Middle frontal gyrus (tissue), 1 donor: ENCODE data around the gene MED16.
"Not testable (repeated sequence)": the region's sequence is repeated elsewhere in the genome, so short reads cannot be mapped to it uniquely, and the experiment has no call there.

Source experiments
- DNase-seq: peaks from one replicate; pipeline ENCODE4 v3.0.0-alpha.2; 2015; ENCODE audit warnings: low spot score; ENCODE audit errors: extremely low spot score

MED16 gene

DNA sequence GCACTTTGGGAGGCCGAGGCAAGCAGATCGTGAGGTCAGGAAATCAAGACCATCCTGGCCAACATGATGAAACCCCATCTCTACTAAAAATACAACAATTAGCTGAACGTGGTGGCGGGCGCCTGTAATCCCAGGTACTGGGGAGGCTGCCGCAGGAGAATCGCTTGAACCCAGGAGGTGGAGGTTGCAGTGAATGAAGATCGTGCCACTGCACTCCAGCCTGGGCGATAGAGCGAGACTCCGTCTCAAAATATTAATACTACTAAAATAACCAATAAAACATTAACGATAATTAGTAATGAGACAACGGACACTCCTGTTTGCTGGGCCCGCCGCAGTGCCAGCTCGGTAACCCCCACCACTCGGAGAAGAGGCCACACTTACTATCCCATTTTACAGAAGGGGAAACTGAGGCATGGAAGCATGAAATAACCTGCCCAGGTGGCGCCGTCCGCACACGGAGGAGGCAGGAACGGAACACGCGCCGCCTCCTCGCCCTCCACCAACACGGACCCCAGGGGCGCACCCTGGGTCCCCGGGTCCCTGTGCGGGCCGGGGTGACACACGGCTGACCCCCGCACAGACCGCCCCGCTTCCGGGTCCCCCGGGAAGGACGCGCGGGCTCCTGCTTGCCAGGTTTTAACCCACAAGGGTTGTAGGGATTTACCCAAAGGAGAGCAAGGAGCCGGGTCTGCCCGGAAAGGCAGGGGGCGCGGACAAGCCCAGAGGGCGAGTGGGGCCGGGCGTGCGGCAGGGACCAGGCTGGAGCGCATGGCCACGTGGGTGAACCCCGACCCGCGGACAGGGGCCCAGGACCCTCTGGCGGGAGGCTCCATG, 18.4 kb upstream of the MED16 start:
- DNase-seq: no peak

DNA sequence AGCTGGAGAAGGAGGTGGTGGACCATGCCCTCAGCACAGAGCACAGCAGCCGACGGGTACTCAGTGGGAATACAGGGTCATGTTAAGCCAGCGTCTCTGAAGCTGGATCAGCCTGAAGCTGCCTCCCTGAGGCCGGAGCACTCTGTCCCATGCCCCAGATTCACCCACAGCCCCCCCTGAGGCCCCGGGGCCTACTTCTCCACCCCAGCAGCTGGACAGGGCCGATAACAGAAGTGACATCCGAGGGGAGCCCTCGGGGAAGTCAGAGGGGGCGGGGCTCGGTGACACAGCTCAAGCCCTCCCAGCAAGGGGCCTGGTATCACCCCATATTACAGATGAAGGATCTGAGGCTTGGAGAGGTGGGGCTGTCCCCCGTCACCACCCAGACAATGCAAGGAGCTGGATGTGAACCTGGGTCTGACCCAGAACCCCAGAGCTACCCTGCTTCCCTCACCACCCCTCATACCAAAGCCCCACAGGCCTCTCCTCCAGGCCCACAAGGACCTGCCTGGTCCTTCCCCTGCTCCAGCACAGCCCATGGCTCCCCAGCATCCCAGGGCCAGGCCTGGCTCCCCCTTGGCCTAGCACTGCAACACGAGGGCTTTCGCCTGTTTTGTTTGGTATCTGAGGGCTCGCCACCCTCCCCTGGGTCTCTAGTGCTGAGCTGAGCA, 14.3 kb upstream of the MED16 start:
- no peak for DNase-seq

DNA sequence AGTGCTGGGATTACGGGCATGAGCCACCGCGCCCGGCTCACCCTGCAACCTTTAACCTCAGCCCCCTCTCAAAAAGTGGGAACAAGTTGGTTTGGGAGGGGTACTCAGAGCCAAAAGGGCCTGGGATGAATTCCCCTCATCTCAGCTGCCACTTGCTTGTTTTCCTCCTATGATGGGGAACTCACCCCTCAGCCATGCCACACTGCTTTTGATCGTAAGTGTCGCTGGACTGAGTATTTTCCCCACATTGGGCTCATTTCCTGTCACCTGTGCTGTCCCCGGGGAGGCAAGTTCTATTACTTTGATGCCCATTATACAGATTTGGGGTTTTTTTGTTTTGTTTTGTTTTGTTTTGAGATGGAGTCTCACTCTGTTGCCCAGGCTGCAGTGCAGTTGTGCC, 13.5 kb upstream of the MED16 start:
- DNase-seq: no peak

DNA sequence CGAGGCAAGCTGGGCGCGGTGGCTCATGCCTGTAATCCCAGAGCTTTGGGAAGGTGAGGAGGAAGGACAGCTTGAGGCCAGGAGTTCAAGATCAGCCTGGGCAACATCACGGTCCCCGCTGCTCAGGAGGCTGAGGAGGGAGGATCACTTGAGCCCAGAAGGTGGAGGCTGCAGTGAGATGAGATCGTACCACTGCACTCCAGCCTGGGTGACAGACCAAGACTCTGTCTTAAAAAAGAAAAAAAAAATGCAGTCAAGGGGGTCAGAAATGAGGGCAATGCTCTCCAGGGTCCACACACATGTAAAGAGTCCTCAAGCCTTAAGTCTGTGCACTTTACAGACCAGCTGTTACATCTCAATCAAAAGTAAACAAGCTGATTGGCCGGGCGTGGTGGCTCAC, 11.6 kb upstream of the MED16 start:
- DNase-seq: no peak

DNA sequence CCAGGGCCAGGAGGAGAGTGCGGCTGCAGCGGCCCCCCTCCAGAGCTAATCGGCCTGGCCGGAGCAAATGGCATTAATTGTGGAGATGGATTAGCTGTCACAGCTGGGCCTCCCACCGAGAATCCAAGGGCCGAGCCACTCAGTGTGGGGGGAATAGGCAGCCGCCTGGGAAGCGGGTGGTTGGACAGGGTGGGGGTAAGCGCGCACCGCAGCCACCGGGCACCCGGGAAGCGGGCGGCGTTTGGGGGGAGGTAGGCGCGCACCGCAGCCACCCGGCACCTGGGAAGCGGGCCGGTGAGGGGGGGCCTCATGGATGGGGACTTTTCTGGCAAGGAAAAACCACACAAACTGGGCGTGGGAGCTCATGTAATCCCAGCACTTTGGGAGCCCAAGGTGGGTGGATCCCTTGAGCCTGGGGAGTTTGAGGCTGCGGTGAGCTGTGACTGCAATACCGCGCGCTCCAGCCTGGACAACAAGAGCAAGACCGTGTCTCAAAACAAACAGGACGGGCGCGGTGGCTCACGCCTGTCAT, 10.3 kb upstream of the MED16 start:
- DNase-seq: no peak

DNA sequence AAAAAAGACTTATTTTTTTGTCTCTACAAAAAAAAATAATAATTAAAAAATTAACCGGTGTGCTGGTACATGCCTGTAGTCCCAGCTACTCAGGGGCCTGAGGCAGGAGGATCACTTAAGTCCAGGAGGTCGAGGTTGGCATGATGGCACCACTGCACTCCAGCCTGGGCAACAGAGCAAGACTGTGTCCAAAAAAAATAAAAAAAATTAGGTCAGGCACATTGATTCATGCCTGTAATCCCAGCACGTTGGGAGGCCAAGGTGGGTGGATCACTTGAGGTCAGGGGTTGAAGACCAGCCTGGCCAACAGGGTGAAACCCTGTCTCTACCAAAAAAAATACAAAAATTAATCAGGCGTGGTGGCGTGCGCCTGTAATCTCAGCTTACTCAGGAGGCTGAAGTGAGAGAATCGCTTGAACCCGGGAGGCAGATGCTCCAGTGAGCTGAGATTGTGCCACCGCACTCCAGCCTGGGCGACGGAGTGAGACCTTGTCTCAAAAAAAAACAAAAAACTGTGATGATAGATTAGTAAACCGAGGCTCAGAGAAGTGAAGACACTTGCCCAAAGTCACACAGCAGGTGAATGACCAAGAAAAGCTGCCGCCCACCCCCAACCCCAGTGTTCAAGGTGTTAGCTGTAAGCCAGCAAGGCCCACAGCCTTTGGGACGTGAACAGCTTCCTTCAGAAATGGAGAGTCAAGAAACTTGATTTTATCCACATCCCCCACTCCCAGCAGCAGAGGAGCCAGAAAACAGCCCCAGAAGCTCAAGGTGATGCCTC, 9.6 kb upstream of the MED16 start:
- DNase-seq: no peak

DNA sequence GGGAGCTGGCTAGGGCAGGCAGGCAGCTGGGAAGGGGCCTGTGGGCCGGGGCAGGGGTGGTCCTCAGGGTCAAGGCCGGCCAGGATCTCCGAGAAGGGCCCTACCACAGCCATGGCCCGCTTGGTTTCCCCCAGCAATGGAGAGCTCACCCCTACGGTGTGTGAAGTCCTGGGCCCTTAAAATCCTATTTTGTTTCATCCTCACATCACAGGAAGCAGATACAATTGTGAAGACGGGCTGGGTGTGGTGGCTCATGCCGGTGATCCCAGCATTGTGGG, 9.0 kb upstream of the MED16 start:
- no peak for DNase-seq

DNA sequence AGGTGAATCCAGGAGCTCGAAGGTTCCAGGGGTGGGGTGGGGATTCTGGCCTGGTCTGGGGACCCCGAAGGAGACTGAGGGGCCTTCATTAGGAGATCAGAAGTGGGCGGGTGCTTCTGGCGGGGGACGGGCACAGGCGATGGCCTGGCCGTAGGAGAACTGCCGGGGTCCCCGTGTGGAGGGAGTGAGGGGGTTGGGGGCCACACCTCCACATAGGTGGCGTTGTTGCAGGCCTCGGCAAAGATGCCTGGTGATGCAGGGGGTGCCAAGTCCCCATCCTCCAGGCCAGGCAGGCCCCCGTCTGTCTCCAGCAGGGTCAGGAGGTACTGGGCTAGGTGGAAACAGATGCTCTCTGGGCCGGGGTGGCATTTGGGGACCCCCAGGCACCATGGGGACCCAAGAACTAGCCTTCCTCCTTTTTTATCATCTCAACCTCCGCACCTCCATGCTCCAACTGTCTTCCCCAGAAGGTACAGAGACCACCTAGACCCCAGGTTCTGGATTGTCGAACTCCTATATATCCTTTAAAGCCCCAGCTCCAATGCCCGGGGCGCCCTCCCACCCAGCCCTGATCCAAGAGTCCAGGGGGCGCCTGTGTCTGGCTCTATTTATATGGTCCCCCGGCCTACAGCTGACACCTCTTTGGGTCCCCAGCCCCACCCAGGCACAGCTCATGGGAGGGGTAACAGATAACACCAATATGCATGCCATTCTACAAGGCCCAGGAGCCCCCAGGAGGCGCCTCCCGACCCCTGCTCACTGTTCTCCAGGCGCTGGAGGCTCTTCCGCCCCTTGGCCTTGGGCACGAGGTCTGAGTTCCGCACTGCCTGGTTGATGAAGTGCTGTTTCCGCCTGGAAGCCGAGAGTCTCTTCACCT, 8.5 kb upstream of the MED16 start:
- no peak for DNase-seq

DNA sequence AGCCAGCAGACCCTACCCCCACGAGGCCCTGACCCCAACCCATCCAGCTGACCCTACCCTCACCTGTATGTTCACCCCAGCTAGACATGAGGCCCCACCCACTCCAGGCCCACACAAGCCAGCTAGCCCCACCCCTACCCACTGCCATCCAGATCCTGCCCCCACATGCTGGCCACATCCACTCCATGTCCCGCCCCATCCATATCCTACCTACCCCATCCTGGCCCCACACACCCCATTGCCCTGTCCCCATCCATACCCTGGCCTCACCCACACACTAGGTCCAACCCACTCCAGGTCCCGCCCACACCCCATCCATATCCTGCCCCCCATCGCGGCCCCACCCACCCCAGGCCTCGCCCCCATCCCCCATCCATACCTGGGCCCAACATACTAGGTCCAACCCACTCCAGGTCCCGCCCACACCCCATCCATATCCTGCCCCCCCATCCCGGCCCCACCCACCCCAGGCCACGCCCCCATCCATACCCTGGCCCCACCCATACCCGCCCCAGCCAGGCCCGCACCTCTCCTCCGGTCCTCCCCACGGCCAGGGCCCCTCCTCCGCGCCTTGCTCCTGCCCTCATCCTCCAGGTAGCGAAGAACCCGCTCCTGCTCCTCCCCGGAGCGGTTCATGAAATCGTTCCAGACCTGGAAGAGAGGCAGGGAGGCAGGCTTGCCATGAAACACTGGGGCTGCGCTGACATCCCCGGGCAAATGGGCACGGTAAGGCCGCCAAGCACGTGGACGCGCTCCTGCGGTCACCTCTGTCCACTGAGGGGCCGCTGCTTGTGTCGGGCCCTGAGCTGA, 7.5 kb upstream of the MED16 start:
- DNase-seq: no peak

DNA sequence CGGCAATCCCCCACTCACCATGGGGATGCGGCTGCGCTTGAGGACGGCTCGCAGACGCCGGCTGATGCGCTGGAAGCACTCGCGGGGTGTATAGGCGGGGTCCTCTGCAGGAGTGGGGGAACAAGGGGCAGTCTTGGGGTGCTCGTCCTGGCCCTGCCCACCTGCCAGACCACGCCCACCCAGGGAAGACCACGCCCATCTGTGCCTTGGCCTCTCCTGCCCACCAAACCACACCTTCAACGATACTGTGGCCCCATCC, 7.0 kb upstream of the MED16 start:
- DNase-seq: no peak

DNA sequence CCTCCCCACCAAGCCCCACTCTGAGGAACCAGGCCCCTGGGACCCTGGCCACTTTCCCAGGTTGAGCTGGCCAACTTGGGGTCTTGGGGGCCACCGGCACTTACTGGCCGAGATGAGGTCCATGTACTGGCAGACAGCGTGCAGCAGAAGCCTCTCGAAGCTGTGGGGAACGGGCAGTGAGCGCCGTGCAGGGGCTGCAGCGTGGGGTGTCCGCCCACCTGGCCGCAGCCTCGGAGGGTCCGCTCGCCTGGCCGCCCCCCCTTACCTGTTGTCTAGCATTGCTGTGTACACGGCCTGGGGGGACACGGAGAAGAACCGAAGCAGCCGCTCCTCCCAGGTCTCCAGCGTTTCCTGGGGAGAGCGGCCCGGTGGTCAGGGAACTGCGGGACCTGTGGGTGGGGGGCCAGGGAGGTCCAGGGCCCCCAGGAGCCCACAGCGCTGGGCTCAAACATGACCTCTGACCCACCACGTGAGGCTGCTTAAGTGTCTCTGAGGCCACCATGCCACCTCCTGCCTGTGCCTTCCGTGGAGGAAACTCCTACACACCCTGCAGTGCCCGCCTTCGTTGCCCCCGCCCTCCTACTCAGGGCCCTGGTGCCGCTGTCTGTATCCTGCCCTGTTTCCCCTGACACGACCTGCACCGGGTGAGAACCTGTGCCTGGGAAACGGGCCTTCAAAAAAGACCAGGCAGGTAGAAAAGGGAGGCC, 6.5 kb upstream of the MED16 start:
- no peak for DNase-seq

DNA sequence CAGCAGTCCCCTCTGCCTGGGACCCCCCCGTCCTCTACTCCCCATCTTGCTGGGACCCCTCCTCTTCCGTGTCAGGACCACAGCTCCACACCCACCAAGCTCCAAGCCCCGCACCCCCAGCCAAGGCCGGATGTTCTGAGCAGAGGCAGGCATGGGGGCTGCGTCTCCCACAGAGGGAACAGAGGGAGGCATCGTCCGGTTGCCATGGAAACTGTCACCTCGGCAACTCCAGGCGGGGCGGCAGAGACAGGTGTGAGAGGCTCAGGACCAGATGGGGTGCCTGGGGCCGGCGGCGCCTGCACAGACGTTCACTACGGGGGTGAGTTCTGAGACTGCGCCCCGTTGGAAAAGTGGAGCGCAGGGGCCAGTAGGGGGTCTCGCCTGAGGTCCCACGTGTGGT, 5.7 kb upstream of the MED16 start:
- DNase-seq: peak; percentile 27

DNA sequence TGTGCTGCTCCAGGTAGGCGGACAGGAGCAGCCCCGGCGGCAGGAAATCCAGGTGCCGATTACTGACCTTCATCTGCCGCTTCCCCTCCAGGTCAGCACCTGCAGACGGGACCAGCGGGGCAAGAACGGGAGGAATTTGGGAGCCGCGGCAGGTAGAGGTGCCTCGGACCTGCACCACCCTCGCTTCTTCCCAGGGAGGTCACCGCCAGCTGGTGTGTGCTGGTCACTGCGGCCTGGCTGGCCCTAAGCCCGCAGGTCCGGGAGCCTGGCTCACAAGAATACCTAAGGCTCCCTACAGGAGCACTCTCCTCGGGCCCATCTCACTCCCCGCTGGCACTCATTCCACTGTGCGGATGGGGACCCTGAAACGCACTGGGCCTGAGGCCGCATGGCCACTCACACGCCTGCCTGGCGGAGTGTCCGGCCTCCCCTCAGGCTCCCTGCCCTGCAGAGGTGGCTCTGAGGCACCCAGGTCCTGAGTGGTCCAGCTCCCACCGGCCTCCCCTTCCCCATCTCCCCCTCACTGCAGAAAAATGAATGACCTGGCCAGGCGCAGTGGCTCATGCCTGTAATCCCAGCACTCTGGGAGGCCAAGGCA, 4.6 kb upstream of the MED16 start:
- DNase-seq: no peak

DNA sequence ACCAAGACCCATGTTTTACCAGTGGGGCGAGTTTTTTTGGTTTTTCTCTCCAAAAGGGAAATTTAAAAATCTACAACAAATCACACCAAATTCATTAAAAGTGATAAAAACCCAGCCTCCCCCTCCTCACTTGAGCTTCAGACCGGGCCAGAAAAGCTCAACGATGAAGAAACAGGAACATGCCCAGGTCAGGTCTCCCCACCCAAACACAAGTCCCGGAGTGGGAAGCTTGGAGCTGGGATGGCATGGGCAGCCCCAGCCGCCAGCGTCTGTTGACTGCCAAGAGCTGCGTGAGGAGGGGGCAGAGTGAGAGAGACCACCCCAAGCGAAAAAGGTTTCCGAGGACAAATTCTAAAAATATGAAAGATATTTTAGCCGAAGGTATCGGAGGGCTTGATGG, 4.0 kb upstream of the MED16 start:
- no peak for DNase-seq

DNA sequence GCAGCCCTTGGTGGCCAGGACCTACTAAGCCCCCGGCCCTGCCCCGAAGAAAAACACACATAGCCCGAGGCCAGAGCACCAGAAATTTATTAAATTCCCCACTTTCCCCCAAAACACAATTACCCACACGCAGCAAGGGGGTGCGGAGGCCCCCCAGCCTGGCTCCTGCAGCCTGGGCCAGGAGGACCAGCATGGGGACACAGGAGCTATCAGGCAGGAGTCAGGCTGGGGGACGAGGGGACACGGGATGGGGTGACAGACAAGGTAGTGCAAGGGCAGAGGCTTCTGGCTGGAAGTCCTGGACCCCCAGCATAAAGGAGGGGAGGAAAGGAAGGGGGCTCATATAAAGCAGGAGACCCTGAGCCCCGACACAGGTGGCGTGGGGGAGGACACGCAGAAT, 3.4 kb upstream of the MED16 start:
- no peak for DNase-seq

DNA sequence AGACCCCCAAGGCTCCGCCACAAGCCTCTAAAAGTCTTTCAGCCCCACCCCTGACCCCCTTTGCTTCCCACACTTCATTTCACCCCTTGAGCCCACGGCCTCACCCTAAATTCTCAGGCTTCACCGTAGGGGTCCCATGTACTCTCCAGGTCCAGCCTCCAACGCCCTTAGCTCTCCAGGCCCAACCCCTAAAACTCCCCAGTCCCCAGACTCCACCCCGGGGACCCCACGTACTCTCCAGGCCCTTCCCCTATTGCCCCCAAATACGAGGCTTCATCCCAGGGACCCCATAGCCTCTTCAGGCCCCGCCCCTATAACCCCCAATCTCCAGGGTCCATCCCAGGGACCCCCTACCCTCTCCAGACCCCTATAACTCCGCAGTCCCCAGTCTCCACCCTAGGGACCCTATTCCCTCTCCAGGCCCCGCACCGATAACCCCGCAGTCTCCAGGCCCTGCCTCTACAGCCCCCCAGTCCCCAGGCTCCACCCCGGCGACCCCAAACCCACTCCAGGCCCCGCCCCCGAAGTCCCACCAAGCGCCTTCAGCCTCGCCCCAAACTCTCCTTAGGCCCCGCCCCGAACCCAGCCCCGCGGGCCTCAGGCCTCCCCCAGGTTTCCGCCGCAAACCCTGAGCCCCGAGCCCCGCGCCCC, 619 bp downstream of the MED16 start:
- DNase-seq: no peak

DNA sequence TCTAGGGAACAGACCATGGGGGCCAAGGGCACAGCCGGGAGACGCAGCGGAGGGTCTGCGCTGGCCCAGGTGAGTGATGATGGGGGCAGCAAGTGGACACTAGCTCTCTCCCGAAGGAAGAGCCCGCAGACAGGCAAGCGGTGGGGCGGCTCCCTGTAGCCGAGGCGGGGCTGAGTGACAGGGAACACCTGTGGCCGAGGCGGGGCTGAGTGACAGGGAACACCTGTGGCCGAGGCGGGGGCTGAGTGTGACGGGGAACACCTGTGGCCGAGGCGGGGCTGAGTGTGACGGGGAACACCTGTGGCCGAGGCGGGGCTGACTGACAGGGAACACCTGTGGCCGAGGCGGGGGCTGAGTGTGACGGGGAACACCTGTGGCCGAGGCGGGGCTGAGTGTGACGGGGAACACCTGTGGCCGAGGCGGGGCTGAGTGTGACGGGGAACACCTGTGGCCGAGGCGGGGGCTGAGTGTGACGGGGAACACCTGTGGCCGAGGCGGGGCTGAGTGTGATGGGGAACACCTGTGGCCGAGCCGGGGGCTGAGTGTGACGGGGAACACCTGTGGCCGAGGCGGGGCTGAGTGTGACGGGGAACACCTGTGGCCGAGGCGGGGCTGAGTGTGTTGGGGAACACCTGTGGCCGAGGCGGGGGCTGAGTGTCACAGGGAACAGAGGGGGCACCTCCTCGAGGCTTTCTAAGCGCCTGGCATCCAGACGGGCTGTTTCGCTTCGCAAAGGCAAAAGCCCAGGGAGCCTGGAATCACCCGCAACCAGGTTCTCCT, 1.4 kb downstream of the MED16 start:
- DNase-seq: not testable (repeated sequence)

DNA sequence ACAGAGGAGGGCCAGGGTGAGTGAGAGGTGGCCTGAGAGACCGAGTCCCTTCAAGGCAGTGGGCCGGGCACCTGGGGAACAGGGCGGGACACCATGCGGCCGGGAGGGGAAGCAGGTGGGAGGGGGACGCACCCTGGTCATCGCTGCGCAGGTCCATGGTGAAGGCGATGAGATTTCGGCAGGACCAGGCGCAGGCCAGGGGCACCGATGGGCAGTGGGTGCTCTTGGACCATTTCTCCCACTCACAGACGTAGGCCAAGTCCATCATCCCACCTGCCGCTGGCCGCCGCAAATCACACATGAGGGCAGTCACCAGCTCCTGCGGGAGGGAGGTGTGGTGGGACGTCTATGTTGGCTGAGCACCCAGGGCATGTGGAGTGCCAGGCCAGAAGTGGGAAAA, 2.2 kb downstream of the MED16 start:
- DNase-seq: no peak
